HEK293T (cell line): ENCODE data around the gene SERTM1.

ENCODE experiments used
- CTCF ChIA-PET: fragments of 350-600 bp; formaldehyde crosslinking; extraction: SDS; loops from one replicate; lab custom pipeline; 2021; ENCODE audit warnings: antibody characterized with exemption, inconsistent platforms; lab: Yijun Ruan, JAX
- POLR2A ChIA-PET: fragments of 350-600 bp; formaldehyde crosslinking; extraction: SDS; loops from one replicate; lab custom pipeline; 2020; ENCODE audit warnings: antibody characterized with exemption, inconsistent platforms; lab: Yijun Ruan, JAX
- DNase-seq: peaks from one replicate; pipeline ENCODE4 v3.0.0; 2012; ENCODE audit warnings: mixed read lengths; ENCODE audit errors: extremely low spot score
- ARNT ChIP-seq: fragments of 450-650 bp; IDR thresholded peaks from 2 replicates; pipeline ENCODE4 v1.6.1; 2017; ENCODE audit warnings: mild to moderate bottlenecking
- BHLHE40 ChIP-seq: fragments of 450-650 bp; IDR thresholded peaks from 2 replicates; pipeline ENCODE4 v1.6.1; 2016; ENCODE audit warnings: mild to moderate bottlenecking, moderate library complexity, borderline replicate concordance
- CTBP1 ChIP-seq: fragments of 450-650 bp; IDR thresholded peaks from 2 replicates; pipeline ENCODE4 v1.6.1; 2016; ENCODE audit warnings: borderline replicate concordance
- ELF4 ChIP-seq: fragments of 450-650 bp; IDR thresholded peaks from 2 replicates; pipeline ENCODE4 v1.6.1; 2017; ENCODE audit warnings: antibody characterized with exemption
- FOXA1 ChIP-seq: fragments of 450-650 bp; IDR thresholded peaks from 2 replicates; pipeline ENCODE4 v1.6.1; 2016; ENCODE audit warnings: mild to moderate bottlenecking
- FOXK2 ChIP-seq: fragments of 450-650 bp; IDR thresholded peaks from 2 replicates; pipeline ENCODE4 v1.6.1; 2016; ENCODE audit warnings: mild to moderate bottlenecking
- FOXM1 ChIP-seq: fragments of 450-650 bp; IDR thresholded peaks from 2 replicates; pipeline ENCODE4 v1.6.1; 2017; ENCODE audit warnings: mild to moderate bottlenecking, borderline replicate concordance
- HDGF ChIP-seq: fragments of 450-650 bp; IDR thresholded peaks from 2 replicates; pipeline ENCODE4 v1.6.1; 2017; ENCODE audit warnings: antibody characterized with exemption, borderline replicate concordance
- L3MBTL2 ChIP-seq: fragments of 450-650 bp; conservative IDR thresholded peaks from 2 replicates; pipeline ENCODE4 v1.6.1; 2016; ENCODE audit warnings: mild to moderate bottlenecking
- LEF1 ChIP-seq: fragments of 450-650 bp; IDR thresholded peaks from 2 replicates; pipeline ENCODE4 v1.6.1; 2017; ENCODE audit warnings: mild to moderate bottlenecking, borderline replicate concordance
- NFRKB ChIP-seq: fragments of 450-650 bp; IDR thresholded peaks from 2 replicates; pipeline ENCODE4 v1.6.1; 2016; ENCODE audit warnings: mild to moderate bottlenecking, moderate library complexity
- SP1 ChIP-seq: fragments of 450-650 bp; IDR thresholded peaks from 2 replicates; pipeline ENCODE4 v1.6.1; 2017
- SUZ12 ChIP-seq: fragments of 450-650 bp; IDR thresholded peaks from 2 replicates; pipeline ENCODE4 v1.6.1; 2016; ENCODE audit warnings: mild to moderate bottlenecking
- TARDBP ChIP-seq: fragments of 450-650 bp; IDR thresholded peaks from 2 replicates; pipeline ENCODE4 v1.6.1; 2016
- ZNF384 ChIP-seq: fragments of 450-650 bp; IDR thresholded peaks from 2 replicates; pipeline ENCODE4 v1.6.1; 2016
- TF ChIP-seq, protein P1 (sequence below): fragments of 450-650 bp; IDR thresholded peaks from 2 replicates; pipeline ENCODE4 v1.6.1; 2016

Gene SERTM1

DNA sequence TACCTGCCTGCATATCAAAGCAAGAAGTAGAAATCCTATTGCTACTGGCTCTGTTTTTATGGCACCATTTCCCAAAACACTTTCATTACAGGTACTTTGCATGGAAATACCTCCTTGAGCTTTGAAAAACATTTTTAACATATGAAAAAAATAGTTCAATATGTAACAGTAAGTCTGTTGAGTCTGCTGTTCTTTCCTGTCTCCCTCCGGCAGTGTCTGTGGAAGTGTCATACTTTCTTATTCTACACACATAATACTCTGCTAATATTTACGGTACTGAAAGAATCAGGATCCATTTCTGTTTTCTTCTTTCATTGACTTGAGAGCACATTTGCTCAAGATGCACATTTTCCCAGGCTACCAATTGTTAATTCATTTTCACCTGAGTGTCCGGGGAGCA is 8.2 kb upstream of the SERTM1 start:
- TF ChIP-seq SUZ12, result no peak
- TF ChIP-seq, protein P1, sequence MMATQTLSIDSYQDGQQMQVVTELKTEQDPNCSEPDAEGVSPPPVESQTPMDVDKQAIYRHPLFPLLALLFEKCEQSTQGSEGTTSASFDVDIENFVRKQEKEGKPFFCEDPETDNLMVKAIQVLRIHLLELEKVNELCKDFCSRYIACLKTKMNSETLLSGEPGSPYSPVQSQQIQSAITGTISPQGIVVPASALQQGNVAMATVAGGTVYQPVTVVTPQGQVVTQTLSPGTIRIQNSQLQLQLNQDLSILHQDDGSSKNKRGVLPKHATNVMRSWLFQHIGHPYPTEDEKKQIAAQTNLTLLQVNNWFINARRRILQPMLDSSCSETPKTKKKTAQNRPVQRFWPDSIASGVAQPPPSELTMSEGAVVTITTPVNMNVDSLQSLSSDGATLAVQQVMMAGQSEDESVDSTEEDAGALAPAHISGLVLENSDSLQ, result no peak
- no peak for TF ChIP-seq ELF4
- no peak for TF ChIP-seq FOXK2
- no peak for TF ChIP-seq NFRKB
- TF ChIP-seq CTBP1, result no peak
- TF ChIP-seq FOXA1, result no peak
- TF ChIP-seq LEF1, result no peak
- no peak for TF ChIP-seq FOXM1
- TF ChIP-seq BHLHE40, result no peak
- TF ChIP-seq TARDBP, result no peak
- no peak for TF ChIP-seq SP1
- TF ChIP-seq L3MBTL2, result no peak
- DNase-seq, result no peak
- ChIA-PET CTCF (interaction anchor here (0.6 kb wide), 1 partner anchor 125 kb away, joined by 3 read pairs; no protein-coding TSS in a partner anchor), POLR2A (no interaction called here)

DNA sequence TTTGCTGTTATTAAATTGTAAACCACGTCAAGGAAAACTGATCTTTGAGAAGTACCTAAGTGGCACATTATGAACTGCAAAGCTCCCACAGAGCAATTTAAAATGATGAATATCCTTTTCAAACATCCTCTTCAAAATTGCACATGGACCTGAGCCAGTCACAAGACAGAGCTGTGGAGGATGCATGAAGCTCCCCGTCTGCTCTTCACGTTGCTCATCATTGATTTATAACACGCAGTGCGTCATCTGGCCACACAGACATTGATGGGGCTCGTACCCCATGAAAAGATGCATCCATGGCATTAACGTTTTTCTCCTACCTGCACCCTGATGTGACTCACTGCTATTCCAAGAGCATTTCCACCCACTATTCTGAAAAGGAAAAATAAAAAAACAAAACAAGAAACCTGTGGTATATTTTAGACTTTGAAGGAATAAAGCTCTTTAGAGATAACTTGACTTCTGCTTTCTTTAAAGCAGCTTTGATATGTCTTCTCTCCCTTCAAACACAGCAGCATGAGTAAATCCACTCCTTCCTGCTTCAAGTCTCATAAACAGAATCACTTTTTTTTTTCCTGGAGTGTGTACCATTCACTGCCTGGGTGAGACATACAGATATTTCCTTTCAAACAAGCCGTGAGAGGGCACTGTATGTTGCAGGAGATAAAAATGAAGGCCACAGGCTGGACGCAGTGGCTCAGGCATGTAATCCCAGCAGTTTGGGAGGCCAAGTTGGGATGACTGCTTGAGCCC is 7.2 kb upstream of the SERTM1 start:
- TF ChIP-seq, protein P1, result no peak
- TF ChIP-seq CTBP1, result no peak
- no peak for TF ChIP-seq ELF4
- no peak for TF ChIP-seq FOXM1
- no peak for TF ChIP-seq TARDBP
- no peak for TF ChIP-seq HDGF
- DNase-seq, result no peak
- ChIA-PET CTCF (interaction anchor here (0.6 kb wide), 1 partner anchor 166 kb away, joined by 3 read pairs; no protein-coding TSS in a partner anchor), POLR2A (no interaction called here)

DNA sequence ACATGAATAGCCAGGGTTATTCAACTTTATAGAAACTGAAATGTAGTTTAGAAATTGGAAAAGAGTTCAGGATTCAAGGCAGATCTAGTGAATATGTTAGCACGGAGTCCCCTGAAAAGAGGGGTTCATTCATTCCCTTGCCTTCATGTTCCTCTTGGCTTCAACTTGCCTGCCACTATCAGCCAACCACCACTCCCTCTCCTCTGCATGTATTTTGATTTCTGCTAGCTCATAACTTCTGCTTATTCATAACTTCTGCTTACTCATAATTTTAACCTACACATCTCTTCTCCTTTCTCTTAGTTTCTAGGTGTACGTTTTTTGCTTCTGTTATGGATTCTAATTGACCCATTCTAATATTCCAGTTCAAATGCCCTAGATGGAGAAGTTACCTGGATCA is 5.5 kb upstream of the SERTM1 start:
- POLR2A ChIA-PET, result no interaction called here
- no peak for DNase-seq
- CTCF ChIA-PET, result no interaction called here
- no peak for TF ChIP-seq SUZ12
- TF ChIP-seq SP1, result no peak
- TF ChIP-seq BHLHE40, result no peak
- TF ChIP-seq FOXA1, result no peak
- TF ChIP-seq ELF4, result no peak
- TF ChIP-seq FOXK2, result no peak
- TF ChIP-seq, protein P1, result no peak
- no peak for TF ChIP-seq TARDBP
- TF ChIP-seq CTBP1, result no peak
- no peak for TF ChIP-seq HDGF
- no peak for TF ChIP-seq LEF1
- TF ChIP-seq ARNT, result no peak
- TF ChIP-seq FOXM1, result no peak
- TF ChIP-seq ZNF384, result no peak
- no peak for TF ChIP-seq L3MBTL2
- TF ChIP-seq NFRKB, result no peak

DNA sequence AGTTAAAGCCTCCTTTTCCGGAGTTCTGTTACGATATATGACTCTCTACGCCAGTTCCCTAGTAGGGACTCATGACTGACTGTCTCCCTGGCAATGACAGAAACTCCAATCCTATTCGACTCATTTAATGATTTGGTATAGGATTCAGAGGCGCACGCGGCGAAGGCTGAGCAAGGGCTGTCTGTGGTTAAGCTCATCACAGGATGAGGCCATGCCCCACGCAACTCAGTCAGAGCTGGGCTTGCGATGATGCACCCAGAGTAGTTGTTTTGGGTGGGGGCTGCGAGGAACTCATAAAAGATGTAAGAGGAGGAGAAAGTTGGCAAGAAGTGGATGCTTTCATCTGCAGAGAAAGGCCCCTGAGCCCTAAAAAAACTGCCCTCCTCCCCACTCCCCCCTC is 468 bp upstream of the SERTM1 start:
- CTCF ChIA-PET, result interaction anchor here (0.6 kb wide), 1 partner anchor 159 kb away, joined by 3 read pairs; no protein-coding TSS in a partner anchor
- no peak for TF ChIP-seq SP1
- no peak for TF ChIP-seq HDGF
- no peak for TF ChIP-seq NFRKB
- no peak for TF ChIP-seq ARNT
- TF ChIP-seq, protein P1, result no peak
- TF ChIP-seq FOXA1, result no peak
- no peak for TF ChIP-seq LEF1
- TF ChIP-seq ELF4, result no peak
- no peak for TF ChIP-seq SUZ12
- no peak for TF ChIP-seq FOXK2
- no peak for TF ChIP-seq L3MBTL2
- no peak for TF ChIP-seq ZNF384
- TF ChIP-seq CTBP1, result no peak
- TF ChIP-seq TARDBP, result no peak
- TF ChIP-seq FOXM1, result no peak
- TF ChIP-seq BHLHE40, result no peak
- DNase-seq, result no peak
- POLR2A ChIA-PET, result no interaction called here

DNA sequence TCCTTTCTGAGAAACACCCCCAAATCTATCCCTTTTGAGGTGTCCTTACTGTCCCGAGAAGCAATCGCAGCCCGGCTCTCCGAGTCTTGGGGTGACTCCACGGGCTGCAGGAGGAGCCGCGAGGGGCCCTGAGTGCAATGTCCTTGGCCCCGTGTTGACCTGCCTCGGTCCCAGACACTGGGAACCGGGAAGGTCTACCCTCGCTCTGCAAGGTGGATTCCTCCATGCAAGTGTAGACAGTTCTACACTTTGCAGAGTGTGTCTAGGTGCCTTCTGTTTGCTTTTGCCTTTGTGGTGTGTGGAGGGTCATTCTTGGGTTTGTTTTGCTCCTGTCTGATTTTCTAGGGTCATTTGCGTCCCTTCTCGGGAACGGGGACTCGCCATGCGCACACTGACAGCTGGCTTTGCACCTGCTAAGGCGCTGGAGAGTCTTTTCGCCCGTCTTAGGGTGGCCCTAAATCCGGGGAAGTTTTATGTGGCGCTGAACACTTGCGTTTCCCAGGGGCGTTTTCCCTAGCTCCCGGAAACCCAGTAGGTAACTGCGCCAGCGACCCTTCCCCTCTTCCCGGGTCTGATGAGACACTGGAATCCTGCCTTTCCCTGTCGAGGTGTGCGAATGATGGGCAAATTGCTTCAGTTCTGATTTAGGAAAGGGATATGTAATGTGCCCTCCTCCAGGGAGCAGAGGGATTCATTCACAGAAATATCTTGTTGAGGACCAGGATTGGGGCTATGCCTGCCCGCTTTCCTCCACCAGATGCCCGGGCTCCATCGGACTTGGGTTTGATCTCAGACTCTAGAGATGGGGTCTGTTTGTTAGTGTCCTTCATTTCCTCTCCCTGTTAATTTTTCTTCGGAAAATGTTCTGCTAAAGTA is 755 bp downstream of the SERTM1 start:
- no peak for DNase-seq
- CTCF ChIA-PET, result no interaction called here
- TF ChIP-seq FOXK2, result no peak
- TF ChIP-seq NFRKB, result no peak
- no peak for TF ChIP-seq CTBP1
- no peak for TF ChIP-seq ELF4
- TF ChIP-seq TARDBP, result no peak
- no peak for TF ChIP-seq SP1
- no peak for TF ChIP-seq FOXA1
- no peak for TF ChIP-seq BHLHE40
- POLR2A ChIA-PET, result no interaction called here
